DND-41 (cell line): ENCODE data around the gene ISX.

Experiments
- ATAC-seq: fragments of 200-7000 bp; cut with Tn5 transposase; 3 replicates; pipeline ENCODE4 v1.9.1; 2021; ENCODE audit warnings: low read depth; ENCODE audit not compliant: insufficient read depth
- DNase-seq: peaks from one replicate; pipeline ENCODE4 v3.0.0-alpha.2; 2020
- H2AFZ ChIP-seq: 2 replicates; pipeline ENCODE4 v1.6.0; 2012; ENCODE audit warnings: low read depth, low read length
- H3K27ac ChIP-seq: 2 replicates; pipeline ENCODE4 v1.5.1; 2012; ENCODE audit warnings: low read length, inconsistent platforms
- H3K27me3 ChIP-seq: fragments of 200-600 bp; sonication (generic); 2 replicates; pipeline ENCODE4 v1.6.0; 2012; ENCODE audit warnings: low read length, mild to moderate bottlenecking, inconsistent platforms; ENCODE audit not compliant: insufficient read depth, poor library complexity
- H3K36me3 ChIP-seq: 2 replicates; pipeline ENCODE4 v1.5.1; 2012; ENCODE audit warnings: low read length, inconsistent platforms; ENCODE audit not compliant: insufficient read depth
- H3K4me1 ChIP-seq: 2 replicates; pipeline ENCODE4 v1.5.1; 2012; ENCODE audit warnings: mild to moderate bottlenecking, low read length; ENCODE audit not compliant: insufficient read depth
- H3K4me2 ChIP-seq: 2 replicates; pipeline ENCODE4 v1.6.0; 2012; ENCODE audit warnings: mild to moderate bottlenecking, moderate library complexity, low read length, inconsistent platforms; ENCODE audit not compliant: insufficient read depth
- H3K4me3 ChIP-seq, 2 experiments: fragments of 200-600 bp in 1 of 2; shearing (Covaris generic) in 1 of 2; 2 replicates each; pipeline ENCODE4 v1.5.1; 2012 to 2016; ENCODE audit warnings: inconsistent platforms in 2 of 2, low read length in 2 of 2, mild to moderate bottlenecking in 2 of 2, low read depth in 1 of 2, moderate library complexity in 1 of 2
- H3K79me2 ChIP-seq: 2 replicates; pipeline ENCODE4 v1.6.0; 2012; ENCODE audit warnings: low read length, inconsistent platforms; ENCODE audit not compliant: insufficient read depth
- H3K9ac ChIP-seq: 2 replicates; pipeline ENCODE4 v1.6.0; 2012; ENCODE audit warnings: low read depth, mild to moderate bottlenecking, inconsistent platforms, low read length, moderate library complexity
- H3K9me3 ChIP-seq: 2 replicates; pipeline ENCODE4 v1.5.1; 2012; ENCODE audit warnings: low read length, moderate library complexity, mild to moderate bottlenecking, inconsistent platforms; ENCODE audit not compliant: insufficient read depth, severe bottlenecking
- H4K20me1 ChIP-seq: 2 replicates; pipeline ENCODE4 v1.6.0; 2012; ENCODE audit warnings: low read length; ENCODE audit not compliant: insufficient read depth
- EZH2 ChIP-seq: IDR thresholded peaks from 3 replicates; pipeline ENCODE4 v1.6.1; 2012; ENCODE audit warnings: borderline replicate concordance, low read depth, mild to moderate bottlenecking, moderate library complexity, low read length, inconsistent platforms; ENCODE audit not compliant: severe bottlenecking
- TF ChIP-seq, protein P1 (sequence below): IDR thresholded peaks from 2 replicates; pipeline ENCODE4 v1.5.1; 2012; ENCODE audit warnings: borderline replicate concordance, low read length, moderate library complexity, mild to moderate bottlenecking; ENCODE audit not compliant: poor library complexity, severe bottlenecking; ENCODE audit errors: extremely low read depth

Gene ISX

DNA sequence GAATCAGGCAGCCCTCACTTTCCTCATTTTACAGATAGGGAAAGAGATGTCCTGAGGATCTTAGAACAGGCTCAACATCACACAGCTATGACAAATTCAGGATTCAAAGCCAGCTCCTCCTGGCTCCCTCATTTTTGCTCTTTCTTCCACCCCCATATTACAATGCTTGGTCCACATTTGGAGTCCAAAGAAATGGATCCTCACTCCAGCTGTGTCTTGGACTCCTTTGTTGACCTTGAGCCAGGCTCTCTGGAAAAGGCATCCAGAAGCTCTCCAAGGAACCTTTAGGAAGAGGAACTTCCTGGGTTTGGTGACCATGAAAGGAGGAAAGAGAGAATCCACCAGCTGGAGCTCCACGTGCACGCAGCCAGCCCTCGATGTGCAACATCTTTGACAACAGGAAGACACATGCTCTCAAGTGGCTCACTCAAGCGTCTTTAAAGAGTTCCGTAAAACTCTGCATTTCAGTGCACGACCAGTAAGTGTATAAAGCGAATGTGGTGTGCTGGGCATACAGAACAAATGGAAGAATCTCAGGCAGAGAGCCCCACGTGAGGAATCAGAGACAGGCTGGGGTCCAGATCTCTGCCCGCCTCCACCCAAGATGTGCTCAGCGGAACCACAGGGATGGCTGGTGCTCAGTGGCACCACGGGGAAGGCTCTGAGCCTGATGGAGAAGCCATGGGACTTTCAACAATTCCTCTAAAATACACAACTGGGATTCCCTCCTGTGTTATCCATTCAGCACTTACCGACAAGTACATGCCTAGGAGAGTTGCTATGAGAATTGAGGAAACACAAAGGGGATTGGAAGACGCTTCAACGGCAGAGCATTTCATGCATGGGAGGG lies 48.4 kb downstream of the ISX start:
- no peaks in the 10 kb centered on the region for H3K36me3 ChIP-seq
- no peak overlapping the region for H3K27ac ChIP-seq
- no peak overlapping the region for H3K9ac ChIP-seq
- no peaks in the 10 kb centered on the region for H4K20me1 ChIP-seq
- H3K9me3 ChIP-seq, result no peaks in the 10 kb centered on the region
- ATAC-seq, result no peak
- H3K4me2 ChIP-seq, result no peak overlapping the region
- no peak overlapping the region for H2AFZ ChIP-seq
- no peaks in the 10 kb centered on the region for H3K79me2 ChIP-seq
- TF ChIP-seq, protein P1, sequence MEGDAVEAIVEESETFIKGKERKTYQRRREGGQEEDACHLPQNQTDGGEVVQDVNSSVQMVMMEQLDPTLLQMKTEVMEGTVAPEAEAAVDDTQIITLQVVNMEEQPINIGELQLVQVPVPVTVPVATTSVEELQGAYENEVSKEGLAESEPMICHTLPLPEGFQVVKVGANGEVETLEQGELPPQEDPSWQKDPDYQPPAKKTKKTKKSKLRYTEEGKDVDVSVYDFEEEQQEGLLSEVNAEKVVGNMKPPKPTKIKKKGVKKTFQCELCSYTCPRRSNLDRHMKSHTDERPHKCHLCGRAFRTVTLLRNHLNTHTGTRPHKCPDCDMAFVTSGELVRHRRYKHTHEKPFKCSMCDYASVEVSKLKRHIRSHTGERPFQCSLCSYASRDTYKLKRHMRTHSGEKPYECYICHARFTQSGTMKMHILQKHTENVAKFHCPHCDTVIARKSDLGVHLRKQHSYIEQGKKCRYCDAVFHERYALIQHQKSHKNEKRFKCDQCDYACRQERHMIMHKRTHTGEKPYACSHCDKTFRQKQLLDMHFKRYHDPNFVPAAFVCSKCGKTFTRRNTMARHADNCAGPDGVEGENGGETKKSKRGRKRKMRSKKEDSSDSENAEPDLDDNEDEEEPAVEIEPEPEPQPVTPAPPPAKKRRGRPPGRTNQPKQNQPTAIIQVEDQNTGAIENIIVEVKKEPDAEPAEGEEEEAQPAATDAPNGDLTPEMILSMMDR, result no peak
- TF ChIP-seq EZH2, result no peak
- no peaks in the 10 kb centered on the region for H3K4me1 ChIP-seq
- no peak for DNase-seq
- H3K4me3 ChIP-seq, result no peak overlapping the region
- no peaks in the 10 kb centered on the region for H3K27me3 ChIP-seq

DNA sequence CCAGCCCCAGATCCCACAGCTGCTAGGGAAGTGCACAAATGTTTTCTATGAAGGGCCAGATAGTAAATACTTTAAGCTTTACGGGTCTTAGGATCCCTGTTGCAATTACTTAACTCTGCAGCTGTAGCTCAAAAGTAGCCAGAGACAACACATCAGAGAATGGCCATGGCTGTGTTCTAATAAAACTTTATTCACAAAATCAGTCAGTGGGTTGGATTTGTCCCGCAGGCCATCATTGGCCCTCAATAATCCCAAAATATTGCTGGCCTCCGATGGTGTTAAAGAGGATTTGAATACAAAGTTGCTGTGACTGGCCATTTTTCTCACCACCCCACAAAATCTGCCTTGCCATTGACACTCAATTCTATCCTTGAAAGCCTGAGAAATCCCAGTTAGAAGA lies 49.6 kb downstream of the ISX start:
- Histone ChIP-seq H3K27me3 (no peaks in the 10 kb centered on the region), H3K9ac (no peak overlapping the region), H3K27ac (no peak overlapping the region), H3K9me3 (no peaks in the 10 kb centered on the region), H2AFZ (no peak overlapping the region), H3K4me3 (no peak overlapping the region), H3K36me3 (no peaks in the 10 kb centered on the region), H4K20me1 (no peaks in the 10 kb centered on the region), H3K4me1 (no peaks in the 10 kb centered on the region), H3K4me2 (no peak overlapping the region), H3K79me2 (no peaks in the 10 kb centered on the region)
- DNase-seq (no peak), ATAC-seq (no peak)
- TF ChIP-seq EZH2, result no peak
- TF ChIP-seq, protein P1, result no peak

DNA sequence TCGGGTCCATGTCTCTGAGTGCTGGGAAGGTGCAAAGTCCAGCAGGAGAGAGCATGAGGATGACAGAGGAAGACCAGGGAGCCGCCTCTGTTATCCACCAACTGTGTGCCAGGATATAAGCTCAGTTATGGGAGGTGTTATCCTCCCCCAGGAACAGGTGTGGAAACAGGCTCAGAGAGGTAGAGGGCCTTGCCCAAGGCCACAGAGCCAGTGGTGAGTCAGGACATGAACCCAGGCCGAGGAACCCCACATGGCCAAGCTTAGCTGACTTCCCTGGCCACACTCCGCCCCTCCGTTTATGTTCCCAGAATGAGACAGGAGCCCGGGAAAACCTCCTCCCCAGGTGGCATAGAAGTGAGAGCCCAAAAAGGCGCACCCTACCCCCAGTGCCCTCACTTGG lies 50.3 kb downstream of the ISX start:
- no peaks in the 10 kb centered on the region for H3K36me3 ChIP-seq
- no peak overlapping the region for H3K9ac ChIP-seq
- no peak overlapping the region for H3K27ac ChIP-seq
- DNase-seq (no peak), ATAC-seq (no peak)
- H3K27me3 ChIP-seq, result no peaks in the 10 kb centered on the region
- H3K4me3 ChIP-seq, result no peak overlapping the region
- H3K4me2 ChIP-seq, result no peak overlapping the region
- no peaks in the 10 kb centered on the region for H3K4me1 ChIP-seq
- no peak overlapping the region for H2AFZ ChIP-seq
- H3K79me2 ChIP-seq, result no peaks in the 10 kb centered on the region
- H4K20me1 ChIP-seq, result no peaks in the 10 kb centered on the region
- no peaks in the 10 kb centered on the region for H3K9me3 ChIP-seq
- TF ChIP-seq, protein P1, result no peak
- TF ChIP-seq EZH2, result no peak
